H1 (cell line): Measurements from ENCODE around the gene SHC3. TPM values are rescaled to one million over a fixed set of nuclear protein-coding genes. Genes with fewer than 3 reads are reported as not detected.

Experiments
- HDAC2 ChIP-seq, 2 experiments: fragments of 300-600 bp in 1 of 2; sonication (generic) in 1 of 2; IDR thresholded peaks; 2 replicates each; pipeline ENCODE4 v1.6.1; 2011 to 2012; ENCODE audit warnings: low read depth in 2 of 2, low read length in 2 of 2, mild to moderate bottlenecking in 2 of 2, moderate library complexity in 2 of 2, borderline replicate concordance in 1 of 2, inconsistent platforms in 1 of 2
- POU5F1 ChIP-seq: IDR thresholded peaks from 2 replicates; pipeline ENCODE4 v1.6.1; 2011; ENCODE audit warnings: low read depth, mild to moderate bottlenecking, low read length, moderate library complexity
- SP4 ChIP-seq: IDR thresholded peaks from 2 replicates; pipeline ENCODE4 v1.6.1; 2012; ENCODE audit warnings: low read length, inconsistent platforms
- TCF12 ChIP-seq: IDR thresholded peaks from 2 replicates; pipeline ENCODE4 v1.6.1; 2011; ENCODE audit warnings: low read depth, mild to moderate bottlenecking, low read length
- polyA plus RNA-seq, 7 experiments: library from polyadenylated mRNA; depleted of rRNA in 3 of 7; stranded (reverse) in 5 of 7; unstranded in 2 of 7; fragments of >200 nt in 5 of 7; fragments of 200-250 nt in 2 of 7; gene quantifications; 1 replicate in 5 of 7; 2 replicates in 1 of 7; 4 replicates in 1 of 7; pipeline versions ENCODE4 v1.2.1 to v1.2.3, GENCODE V29; 2011 to 2013; ENCODE audit warnings: missing spikeins in 2 of 7, mixed read lengths in 2 of 7
- total RNA-seq: library from RNA; stranded (reverse); fragmentation: NEBNext Ultra II Directional; extraction: Animal tissue kit (Norgen Biotek cat#: 25700); gene quantifications from 2 replicates; pipeline ENCODE4 v1.2.1, GENCODE V29; 2021
- TF ChIP-seq, protein P1 (sequence below): IDR thresholded peaks from 2 replicates; pipeline ENCODE4 v1.6.1; 2011; ENCODE audit warnings: low read depth, mild to moderate bottlenecking, low read length; ENCODE audit not compliant: insufficient read depth
- TF ChIP-seq, protein P2 (sequence below), 3 experiments: IDR thresholded peaks; 1 replicate in 2 of 3; 2 replicates in 1 of 3; pipeline versions ENCODE4 v1.5.1 to v1.6.1; 2011; ENCODE audit warnings: low read length in 3 of 3, mild to moderate bottlenecking in 3 of 3, inconsistent platforms in 2 of 3, low read depth in 1 of 3, moderate library complexity in 1 of 3; ENCODE audit not compliant: insufficient read depth in 1 of 3; ENCODE audit errors: control extremely low read depth in 1 of 3

SHC3 gene
- total and polyA plus RNA-seq, 2 of the 8 experiments (the other 6 are each of a cell fraction or from before 2014, with no cell fraction given), result 1.4 to 7.1 TPM

DNA sequence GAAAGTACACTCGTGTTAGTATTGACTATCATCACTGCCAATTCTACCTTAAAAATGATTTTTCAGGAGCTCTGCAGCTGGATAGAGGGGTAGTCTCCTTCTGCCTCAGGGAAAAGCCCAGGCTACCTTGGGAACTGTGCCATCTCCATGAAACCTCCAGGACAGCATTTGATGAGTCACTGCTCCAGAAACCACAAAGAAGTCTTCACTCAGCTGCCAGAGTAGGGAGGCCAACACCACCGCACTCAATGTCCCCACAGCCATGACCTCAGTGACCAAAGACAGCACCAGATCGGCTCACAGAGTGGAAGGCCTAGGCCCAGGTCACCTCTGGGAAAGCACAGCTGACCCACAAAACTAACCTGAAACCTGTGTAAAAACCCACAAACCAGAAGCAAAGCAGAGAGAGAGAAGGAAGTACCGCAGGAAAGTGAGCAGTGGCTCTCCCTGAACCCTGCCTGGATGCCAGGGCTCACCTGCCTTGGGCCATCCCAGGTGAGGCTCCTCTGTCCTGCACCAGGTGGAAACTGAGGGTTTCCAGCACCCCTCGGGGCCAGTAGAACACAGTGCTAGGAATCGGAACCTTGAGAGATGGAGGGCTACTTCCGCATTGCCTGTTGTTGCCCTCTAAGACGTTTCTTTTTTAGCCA is 157.3 kb downstream of the SHC3 start (continued):
- TF ChIP-seq HDAC2 (IDR thresholded peaks at IDR 0.05; ENCODE audit: borderline replicate concordance in 1 of 2, low read depth in 2 of 2, low read length in 2 of 2) (no peak), POU5F1 (no peak), SP4 (no peak), TCF12 (no peak)
- TF ChIP-seq, protein P1, sequence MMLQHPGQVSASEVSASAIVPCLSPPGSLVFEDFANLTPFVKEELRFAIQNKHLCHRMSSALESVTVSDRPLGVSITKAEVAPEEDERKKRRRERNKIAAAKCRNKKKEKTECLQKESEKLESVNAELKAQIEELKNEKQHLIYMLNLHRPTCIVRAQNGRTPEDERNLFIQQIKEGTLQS, result no peak
- TF ChIP-seq, protein P2, sequence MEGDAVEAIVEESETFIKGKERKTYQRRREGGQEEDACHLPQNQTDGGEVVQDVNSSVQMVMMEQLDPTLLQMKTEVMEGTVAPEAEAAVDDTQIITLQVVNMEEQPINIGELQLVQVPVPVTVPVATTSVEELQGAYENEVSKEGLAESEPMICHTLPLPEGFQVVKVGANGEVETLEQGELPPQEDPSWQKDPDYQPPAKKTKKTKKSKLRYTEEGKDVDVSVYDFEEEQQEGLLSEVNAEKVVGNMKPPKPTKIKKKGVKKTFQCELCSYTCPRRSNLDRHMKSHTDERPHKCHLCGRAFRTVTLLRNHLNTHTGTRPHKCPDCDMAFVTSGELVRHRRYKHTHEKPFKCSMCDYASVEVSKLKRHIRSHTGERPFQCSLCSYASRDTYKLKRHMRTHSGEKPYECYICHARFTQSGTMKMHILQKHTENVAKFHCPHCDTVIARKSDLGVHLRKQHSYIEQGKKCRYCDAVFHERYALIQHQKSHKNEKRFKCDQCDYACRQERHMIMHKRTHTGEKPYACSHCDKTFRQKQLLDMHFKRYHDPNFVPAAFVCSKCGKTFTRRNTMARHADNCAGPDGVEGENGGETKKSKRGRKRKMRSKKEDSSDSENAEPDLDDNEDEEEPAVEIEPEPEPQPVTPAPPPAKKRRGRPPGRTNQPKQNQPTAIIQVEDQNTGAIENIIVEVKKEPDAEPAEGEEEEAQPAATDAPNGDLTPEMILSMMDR (IDR thresholded peaks at IDR 0.05; ENCODE audit: control extremely low read depth in 1 of 3, insufficient read depth in 1 of 3, low read depth in 1 of 3, low read length in 3 of 3), result no peak
- TF ChIP-seq, all 59 proteins: peak for 0
